Upper lobe of left lung (tissue), 6 donors: ENCODE results near the gene SAMD11. TPM values are rescaled to one million over a fixed set of nuclear protein-coding genes. Genes with fewer than 3 reads are reported as not detected.
A peak's percentile ranks its signal among the peaks of the same experiment; 100 is the strongest.

Experiments used
- ATAC-seq, 2 donors: fragments of 200-7000 bp; cut with Tn5 transposase; one replicate each; pipeline ENCODE4 v1.9.1; 2022; ENCODE audit warnings: mild to moderate bottlenecking in 2 of 2, moderate library complexity in 2 of 2; ENCODE audit not compliant: low FRiP score in 2 of 2
- DNase-seq, 2 donors: peaks; one replicate each; pipeline ENCODE4 v3.0.0-alpha.2; 2019 to 2020
- H3K27ac ChIP-seq, 4 donors: fragments of 200-600 bp; sonication (generic); one replicate each; pipeline ENCODE4 v1.5.1; 2016 to 2019
- H3K27me3 ChIP-seq, 4 donors: fragments of 200-600 bp; sonication (generic); one replicate each; pipeline ENCODE4 v1.5.1; 2017 to 2019
- H3K36me3 ChIP-seq, 4 donors: fragments of 200-600 bp; sonication (generic); one replicate each; pipeline ENCODE4 v1.5.1; 2016 to 2019
- H3K4me1 ChIP-seq, 4 donors: fragments of 200-600 bp; sonication (generic); one replicate each; pipeline ENCODE4 v1.5.1; 2018 to 2019
- H3K4me3 ChIP-seq, 4 donors: fragments of 200-600 bp; sonication (generic); one replicate each; pipeline ENCODE4 v1.5.1; 2017 to 2019; ENCODE audit warnings: mild to moderate bottlenecking in 2 of 4, moderate library complexity in 1 of 4
- H3K9me3 ChIP-seq, 4 donors: fragments of 200-600 bp; sonication (generic); one replicate each; pipeline ENCODE4 v1.5.1; 2018 to 2019
- EP300 ChIP-seq, 4 donors: sonication (generic); formaldehyde crosslinking; IDR thresholded peaks; one replicate each; pipeline ENCODE4 v1.5.1; 2017; ENCODE audit warnings: antibody characterized with exemption in 4 of 4, control low read depth in 2 of 4
- POLR2A ChIP-seq, 4 donors: fragments of 450-650 bp; IDR thresholded peaks; one replicate each; pipeline ENCODE4 v1.5.1; 2016 to 2017; ENCODE audit warnings: antibody characterized with exemption in 4 of 4, mild to moderate bottlenecking in 2 of 4
- POLR2AphosphoS5 ChIP-seq, 2 donors: sonication (generic); formaldehyde crosslinking; IDR thresholded peaks; one replicate each; pipeline ENCODE4 v1.5.1; 2017; ENCODE audit warnings: antibody characterized with exemption in 2 of 2
- WGBS, 2 donors: methylation state at CpG; one replicate each; pipeline ENCODE4 v1.1.5; 2017 to 2018; 5-methylcytosine and 5-hydroxymethylcytosine counted together
- total RNA-seq, 6 donors: library from RNA; depleted of rRNA in 4 of 6; stranded (reverse); fragments of >200 nt in 4 of 6; gene quantifications; one replicate each; pipeline versions ENCODE4 v1.1.0 to v1.2.1, GENCODE V29; 2016 to 2021
- TF ChIP-seq, protein P1 (sequence below), 6 experiments: fragments of 450-650 bp in 4 of 6; fragments of 200-600 bp in 2 of 6; sonication (generic) in 2 of 6; IDR thresholded peaks; one replicate each; pipeline ENCODE4 v1.5.1; 2016 to 2019; ENCODE audit warnings: antibody characterized with exemption in 6 of 6
- donor health status: DM: no; HTN: no; CAD: no; lungs with moderate emphysema.
- donor health status: DM: no; HTN: yes; CAD: no; lungs with severe emphysema.

Gene SAMD11
- total RNA-seq, 6 donors from 2014 or later: 1.0 to 9.3 (median 2.4) TPM

DNA sequence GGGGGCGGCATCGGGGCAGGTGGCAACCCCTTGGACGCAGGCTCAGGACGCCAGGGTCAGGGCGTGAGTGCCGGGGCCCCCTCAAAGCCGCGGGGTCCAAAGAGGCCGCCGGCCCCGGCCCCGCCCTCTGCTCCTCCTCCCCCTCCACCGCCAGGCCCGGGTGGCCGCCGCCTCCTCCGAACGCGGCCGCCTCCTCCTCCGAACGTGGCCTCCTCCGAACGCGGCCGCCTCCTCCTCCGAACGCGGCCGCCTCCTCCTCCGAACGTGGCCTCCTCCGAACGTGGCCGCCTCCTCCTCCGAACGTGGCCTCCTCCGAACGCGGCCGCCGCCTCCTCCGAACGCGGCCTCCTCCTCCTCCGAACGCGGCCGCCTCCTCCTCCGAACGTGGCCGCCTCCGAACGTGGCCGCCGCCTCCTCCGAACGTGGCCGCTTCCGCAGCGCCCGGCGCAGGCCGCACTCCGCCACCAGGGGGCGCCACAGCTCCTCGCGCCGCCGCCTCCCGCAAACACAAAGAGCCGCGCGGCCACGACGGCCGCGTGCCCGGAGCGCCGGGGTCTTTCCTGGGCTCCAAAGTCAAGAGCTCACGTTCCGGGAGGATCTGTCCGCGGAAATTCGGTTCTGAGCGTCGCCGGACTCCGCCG, 19.3 kb upstream of the SAMD11 start:
- peaks cover 0 to 20% (median 3%) of the 10 kb centered on the region in 4 donors for H3K27me3 ChIP-seq
- no peaks in the 10 kb centered on the region for H3K9me3 ChIP-seq
- DNase-seq: peak; percentile 63 to 98
- ATAC-seq: peak; percentile 87 to 96
- H3K36me3 ChIP-seq: no peaks in the 10 kb centered on the region
- peaks cover 19 to 34% (median 29%) of the 10 kb centered on the region in 4 donors for H3K4me1 ChIP-seq
- 7 to 53% methylated on average over 3 to 41 of the region's 91 CpGs for WGBS, 2 donors
- no peak overlapping the region for H3K27ac ChIP-seq
- peak overlapping the region; percentile 14 to 60 (median 44) for H3K4me3 ChIP-seq
- no peak for TF ChIP-seq EP300 (IDR thresholded peaks at IDR 0.05)
- TF ChIP-seq, protein P1, sequence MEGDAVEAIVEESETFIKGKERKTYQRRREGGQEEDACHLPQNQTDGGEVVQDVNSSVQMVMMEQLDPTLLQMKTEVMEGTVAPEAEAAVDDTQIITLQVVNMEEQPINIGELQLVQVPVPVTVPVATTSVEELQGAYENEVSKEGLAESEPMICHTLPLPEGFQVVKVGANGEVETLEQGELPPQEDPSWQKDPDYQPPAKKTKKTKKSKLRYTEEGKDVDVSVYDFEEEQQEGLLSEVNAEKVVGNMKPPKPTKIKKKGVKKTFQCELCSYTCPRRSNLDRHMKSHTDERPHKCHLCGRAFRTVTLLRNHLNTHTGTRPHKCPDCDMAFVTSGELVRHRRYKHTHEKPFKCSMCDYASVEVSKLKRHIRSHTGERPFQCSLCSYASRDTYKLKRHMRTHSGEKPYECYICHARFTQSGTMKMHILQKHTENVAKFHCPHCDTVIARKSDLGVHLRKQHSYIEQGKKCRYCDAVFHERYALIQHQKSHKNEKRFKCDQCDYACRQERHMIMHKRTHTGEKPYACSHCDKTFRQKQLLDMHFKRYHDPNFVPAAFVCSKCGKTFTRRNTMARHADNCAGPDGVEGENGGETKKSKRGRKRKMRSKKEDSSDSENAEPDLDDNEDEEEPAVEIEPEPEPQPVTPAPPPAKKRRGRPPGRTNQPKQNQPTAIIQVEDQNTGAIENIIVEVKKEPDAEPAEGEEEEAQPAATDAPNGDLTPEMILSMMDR (IDR thresholded peaks at IDR 0.05): peak; percentile 91 to 99 (median 95)

DNA sequence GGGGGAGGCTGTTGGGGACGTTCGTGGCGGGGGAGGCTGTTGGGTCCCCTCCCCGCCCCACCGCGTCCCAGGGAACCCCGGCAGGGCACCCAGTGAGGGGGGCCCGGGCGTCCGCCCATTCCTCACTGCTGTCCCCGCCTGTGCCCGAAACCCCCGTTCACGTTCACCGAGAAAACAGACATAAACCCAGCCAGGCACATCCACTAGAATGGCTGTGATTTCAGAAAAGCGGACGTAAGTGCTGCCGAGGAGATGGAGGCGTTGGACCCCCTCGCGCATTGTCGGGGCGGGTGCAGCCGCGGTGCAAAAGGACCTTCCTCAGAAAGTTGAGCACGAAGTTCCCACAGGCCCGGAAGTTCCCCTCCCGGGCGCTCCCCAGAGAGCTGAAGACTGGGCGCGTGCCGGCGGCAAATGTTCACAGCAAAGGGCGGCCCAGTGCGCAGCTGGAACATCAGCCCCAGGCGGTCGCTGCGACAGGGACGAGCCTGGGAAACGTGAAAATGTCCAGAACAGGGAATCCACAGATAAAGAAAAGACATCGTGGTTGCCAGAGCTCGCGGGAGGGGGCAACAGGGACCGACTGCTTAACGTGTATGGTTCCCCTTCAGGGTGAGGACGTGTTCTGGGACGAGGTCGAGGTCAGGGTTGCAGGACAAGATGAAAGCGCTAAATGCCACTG, 18.5 kb upstream of the SAMD11 start:
- Histone ChIP-seq H3K27me3 (peaks cover 0 to 25% (median 6%) of the 10 kb centered on the region in 4 donors), H3K36me3 (no peaks in the 10 kb centered on the region), H3K4me1 (peaks cover 25 to 40% (median 32%) of the 10 kb centered on the region in 4 donors), H3K4me3 (peak overlapping the region in 3 of 4 donors; percentile 31 to 60 (median 56)), H3K27ac (no peak overlapping the region), H3K9me3 (no peaks in the 10 kb centered on the region)
- TF ChIP-seq POLR2A (IDR thresholded peaks at IDR 0.05): no peak
- TF ChIP-seq, protein P1 (IDR thresholded peaks at IDR 0.05): no peak
- no peak for TF ChIP-seq EP300 (IDR thresholded peaks at IDR 0.05)
- no peak for TF ChIP-seq POLR2AphosphoS5 (IDR thresholded peaks at IDR 0.05)
- peak in 1 of 2 donors; percentile 44 for ATAC-seq
- 8 to 11% methylated on average over 35 to 39 of the region's 49 CpGs for WGBS, 2 donors
- peak; percentile 26 to 85 for DNase-seq

DNA sequence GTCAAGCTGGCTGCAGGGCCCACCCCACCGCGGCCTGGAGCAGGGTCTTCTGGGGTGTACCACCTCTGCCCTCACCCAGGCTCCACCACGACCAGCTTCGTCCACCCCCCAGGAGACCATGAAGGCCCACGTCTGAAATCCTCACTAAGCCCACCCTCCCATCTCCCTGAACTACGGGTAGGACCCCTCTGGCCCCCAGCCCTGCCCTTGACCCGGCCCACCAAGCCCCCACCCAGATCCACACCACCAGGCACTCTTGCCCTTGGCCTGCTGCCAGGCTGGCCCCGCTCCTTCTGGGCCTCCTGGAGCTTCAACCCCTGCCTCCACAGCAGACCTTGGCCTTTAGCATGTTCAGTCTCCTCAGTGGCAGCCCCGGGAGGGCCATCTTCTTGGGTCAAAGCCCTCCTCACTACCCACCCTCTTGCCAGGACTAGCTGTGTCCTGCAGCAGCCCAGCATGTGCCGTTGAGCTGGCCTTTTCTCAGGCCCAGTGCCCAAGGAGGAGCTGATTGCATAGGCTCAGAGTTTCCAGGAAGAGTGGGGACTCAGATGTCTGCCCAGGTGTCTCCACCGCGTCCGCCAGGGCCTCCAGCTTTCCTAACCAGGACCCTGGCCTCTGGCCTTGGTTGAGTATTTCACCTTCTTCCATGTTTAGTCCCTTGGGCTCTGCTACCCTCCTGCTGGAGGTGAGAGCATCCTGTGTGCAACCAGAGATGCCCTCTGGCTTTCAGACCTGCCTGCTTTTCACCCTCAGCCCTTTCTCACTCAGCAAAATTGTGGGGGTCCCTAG, 17.7 kb upstream of the SAMD11 start:
- H3K4me1 ChIP-seq: peaks cover 27 to 44% (median 32%) of the 10 kb centered on the region in 4 donors
- 68% methylated on average over 11 to 13 of the region's 13 CpGs for WGBS, 2 donors
- no peak overlapping the region for H3K4me3 ChIP-seq
- H3K9me3 ChIP-seq: no peaks in the 10 kb centered on the region
- H3K36me3 ChIP-seq: no peaks in the 10 kb centered on the region
- DNase-seq: peak; percentile 19 to 75
- no peak for ATAC-seq
- TF ChIP-seq POLR2AphosphoS5 (IDR thresholded peaks at IDR 0.05) (no peak), EP300 (IDR thresholded peaks at IDR 0.05) (no peak), POLR2A (IDR thresholded peaks at IDR 0.05) (no peak)
- TF ChIP-seq, protein P1 (IDR thresholded peaks at IDR 0.05): no peak
- peaks cover 0 to 30% (median 9%) of the 10 kb centered on the region in 4 donors for H3K27me3 ChIP-seq
- no peak overlapping the region for H3K27ac ChIP-seq

DNA sequence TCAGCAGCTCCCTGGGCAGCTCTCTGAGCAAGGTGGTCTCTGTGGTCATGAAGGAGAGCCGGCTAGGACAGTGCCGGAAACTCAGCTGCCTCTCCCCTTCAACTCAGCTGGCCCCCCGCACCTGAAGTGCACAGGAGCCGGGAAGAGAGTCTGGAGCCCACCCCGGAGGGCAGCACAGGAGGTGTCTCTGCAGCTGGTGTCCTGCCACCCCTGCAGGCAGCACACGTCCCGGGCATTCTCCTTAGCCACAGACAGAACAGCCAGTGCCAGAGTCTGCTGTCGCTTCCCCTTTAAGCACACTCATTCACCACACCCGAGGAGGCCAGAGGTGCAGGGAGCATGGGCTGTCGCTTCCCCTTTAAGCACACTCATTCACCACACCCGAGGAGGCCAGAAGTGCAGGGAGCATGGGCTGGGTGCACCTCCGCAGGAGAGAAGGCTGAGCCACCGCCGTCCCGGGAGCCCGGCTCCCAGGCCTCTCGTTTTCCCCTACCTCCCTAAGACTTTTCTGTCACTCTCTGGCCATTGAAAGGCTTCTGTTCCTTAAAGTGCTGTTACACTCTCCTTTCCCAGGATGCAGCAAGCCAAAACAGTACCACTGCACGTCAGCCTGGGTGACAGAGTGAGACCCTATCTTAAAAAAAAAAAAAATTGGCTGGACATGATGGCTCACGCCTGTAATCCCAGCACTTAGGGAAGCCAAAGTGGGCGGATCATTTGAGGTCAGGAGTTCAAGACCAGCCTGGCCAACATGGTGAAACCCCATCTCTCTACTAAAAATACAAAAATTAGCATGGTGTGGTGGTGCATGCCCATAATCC, 16.9 kb upstream of the SAMD11 start:
- peaks cover 27 to 44% (median 32%) of the 10 kb centered on the region in 4 donors for H3K4me1 ChIP-seq
- no peak for TF ChIP-seq POLR2AphosphoS5 (IDR thresholded peaks at IDR 0.05)
- TF ChIP-seq, protein P1 (IDR thresholded peaks at IDR 0.05): no peak
- TF ChIP-seq EP300 (IDR thresholded peaks at IDR 0.05): no peak
- no peak for TF ChIP-seq POLR2A (IDR thresholded peaks at IDR 0.05)
- no peaks in the 10 kb centered on the region for H3K9me3 ChIP-seq
- no peaks in the 10 kb centered on the region for H3K36me3 ChIP-seq
- peaks cover 0 to 30% (median 9%) of the 10 kb centered on the region in 4 donors for H3K27me3 ChIP-seq
- 18 to 19% methylated on average over 16 to 20 of the region's 20 CpGs for WGBS, 2 donors
- H3K4me3 ChIP-seq: no peak overlapping the region
- peak; percentile 60 to 81 for DNase-seq
- peak; percentile 47 to 66 for ATAC-seq
- no peak overlapping the region for H3K27ac ChIP-seq
